H9 (cell line): ENCODE data around the gene DDC. TPM values are rescaled to one million over a fixed set of nuclear protein-coding genes. Genes with fewer than 3 reads are reported as not detected.

Experiments used
- DNase-seq: peaks from one replicate; pipeline ENCODE4 v3.0.0-alpha.2; 2017
- H2AFZ ChIP-seq: one replicate; pipeline ENCODE4 v1.6.1; 2013; ENCODE audit warnings: mild to moderate bottlenecking, low read length, control low read depth, moderate library complexity
- H2AK5ac ChIP-seq: 2 replicates; pipeline ENCODE4 v1.6.1; 2013; ENCODE audit warnings: low read length, control low read depth, mixed read lengths; ENCODE audit not compliant: insufficient read length
- H2BK120ac ChIP-seq: one replicate; pipeline ENCODE4 v1.6.1; 2013; ENCODE audit warnings: low read depth, mild to moderate bottlenecking, low read length, control low read depth, inconsistent platforms; ENCODE audit not compliant: poor library complexity, severe bottlenecking
- H2BK12ac ChIP-seq: 2 replicates; pipeline ENCODE4 v1.6.1; 2013; ENCODE audit warnings: low read length, control low read depth, mixed read lengths, low read depth; ENCODE audit not compliant: insufficient read length
- H2BK15ac ChIP-seq: 2 replicates; pipeline ENCODE4 v1.6.1; 2013; ENCODE audit warnings: low read depth, low read length, control low read depth
- H2BK20ac ChIP-seq: one replicate; pipeline ENCODE4 v1.6.1; 2013; ENCODE audit warnings: low read depth, mild to moderate bottlenecking, low read length, control low read depth, inconsistent platforms; ENCODE audit not compliant: poor library complexity, severe bottlenecking
- H2BK5ac ChIP-seq: 2 replicates; pipeline ENCODE4 v1.6.1; 2013; ENCODE audit warnings: low read length, control low read depth, mixed read lengths; ENCODE audit not compliant: insufficient read length
- H3K14ac ChIP-seq: 2 replicates; pipeline ENCODE4 v1.6.1; 2013; ENCODE audit warnings: low read length, control low read depth; ENCODE audit not compliant: insufficient read depth
- H3K18ac ChIP-seq: 2 replicates; pipeline ENCODE4 v1.6.1; 2013; ENCODE audit warnings: low read depth, mild to moderate bottlenecking, mixed read lengths, low read length, control low read depth; ENCODE audit not compliant: insufficient read length
- H3K23ac ChIP-seq: 2 replicates; pipeline ENCODE4 v1.6.1; 2013; ENCODE audit warnings: low read length, control low read depth, mixed read lengths, low read depth; ENCODE audit not compliant: insufficient read length
- H3K23me2 ChIP-seq: 2 replicates; pipeline ENCODE4 v1.6.1; 2013; ENCODE audit warnings: low read depth, mild to moderate bottlenecking, mixed read lengths, low read length, control low read depth; ENCODE audit not compliant: insufficient read length, poor library complexity, severe bottlenecking
- H3K27ac ChIP-seq: 2 replicates; pipeline ENCODE4 v1.5.1; 2013; ENCODE audit warnings: low read length, control low read depth, mixed read lengths, low read depth; ENCODE audit not compliant: insufficient read length
- H3K27me3 ChIP-seq: 2 replicates; pipeline ENCODE4 v1.6.1; 2013; ENCODE audit warnings: low read length, control low read depth, inconsistent platforms; ENCODE audit not compliant: insufficient read depth
- H3K4ac ChIP-seq: 2 replicates; pipeline ENCODE4 v1.6.1; 2013; ENCODE audit warnings: low read depth, mild to moderate bottlenecking, control low read depth, inconsistent platforms, low read length, moderate library complexity
- H3K4me1 ChIP-seq: 2 replicates; pipeline ENCODE4 v1.6.1; 2013; ENCODE audit warnings: low read length, control low read depth, inconsistent platforms; ENCODE audit not compliant: insufficient read depth
- H3K4me2 ChIP-seq: 2 replicates; pipeline ENCODE4 v1.6.1; 2013; ENCODE audit warnings: low read length, control low read depth, mixed read lengths; ENCODE audit not compliant: insufficient read length, insufficient read depth
- H3K56ac ChIP-seq: 2 replicates; pipeline ENCODE4 v1.6.1; 2013; ENCODE audit warnings: low read depth, mild to moderate bottlenecking, mixed read lengths, low read length, control low read depth; ENCODE audit not compliant: insufficient read length
- H3K79me1 ChIP-seq: 2 replicates; pipeline ENCODE4 v1.6.1; 2013; ENCODE audit warnings: low read depth, mild to moderate bottlenecking, moderate library complexity, low read length, control low read depth, inconsistent platforms; ENCODE audit not compliant: insufficient read depth, poor library complexity, severe bottlenecking
- H3K79me2 ChIP-seq: 2 replicates; pipeline ENCODE4 v1.6.1; 2013; ENCODE audit warnings: low read length, control low read depth, inconsistent platforms; ENCODE audit not compliant: insufficient read depth
- H3K9ac ChIP-seq: 2 replicates; pipeline ENCODE4 v1.6.1; 2013; ENCODE audit warnings: low read length, control low read depth, mixed read lengths; ENCODE audit not compliant: insufficient read length; ENCODE audit errors: extremely low read depth
- H3K9me3 ChIP-seq: one replicate; pipeline ENCODE4 v1.6.1; 2013; ENCODE audit warnings: low read depth, low read length, inconsistent platforms; ENCODE audit not compliant: control insufficient read depth
- H3T11ph ChIP-seq: one replicate; pipeline ENCODE4 v1.6.1; 2013; ENCODE audit warnings: mild to moderate bottlenecking, low read length, control low read depth, inconsistent platforms
- H4K20me1 ChIP-seq: one replicate; pipeline ENCODE4 v1.6.1; 2013; ENCODE audit not compliant: control insufficient read depth, insufficient read length, insufficient read depth
- H4K5ac ChIP-seq: 2 replicates; pipeline ENCODE4 v1.6.1; 2013; ENCODE audit warnings: low read depth, mild to moderate bottlenecking, mixed read lengths, low read length, control low read depth; ENCODE audit not compliant: insufficient read length
- H4K8ac ChIP-seq: replicated peaks from 2 replicates; pipeline ENCODE4 v1.6.1; 2013; ENCODE audit warnings: low read length, control low read depth, mixed read lengths, low read depth; ENCODE audit not compliant: insufficient read length
- H4K91ac ChIP-seq: 2 replicates; pipeline ENCODE4 v1.6.1; 2013; ENCODE audit warnings: low read depth, mild to moderate bottlenecking, moderate library complexity, mixed read lengths, low read length, control low read depth; ENCODE audit not compliant: insufficient read length
- H3K27ac Mint-ChIP-seq, 3 experiments: 2 replicates in 2 of 3; 3 replicates in 1 of 3; pipeline ENCODE4 v1.8.0; 2020 to 2021; ENCODE audit warnings: mixed read lengths in 3 of 3, mild to moderate bottlenecking in 1 of 3, moderate library complexity in 1 of 3
- H3K27me3 Mint-ChIP-seq: 2 replicates; pipeline ENCODE4 v1.8.0; 2021; ENCODE audit warnings: low read depth, mild to moderate bottlenecking, moderate library complexity, mixed read lengths
- H3K36me3 Mint-ChIP-seq, 3 experiments: 2 replicates in 2 of 3; 3 replicates in 1 of 3; pipeline ENCODE4 v1.8.0; 2020 to 2021; ENCODE audit warnings: low read depth in 3 of 3, mixed read lengths in 3 of 3; ENCODE audit not compliant: insufficient read depth in 1 of 3
- H3K4me1 Mint-ChIP-seq, 2 experiments: 2 replicates each; pipeline ENCODE4 v1.8.0; 2020; ENCODE audit warnings: mixed read lengths in 2 of 2
- H3K4me3 Mint-ChIP-seq, 2 experiments: 2 replicates in 1 of 2; 3 replicates in 1 of 2; pipeline ENCODE4 v1.8.0; 2020 to 2021; ENCODE audit warnings: mild to moderate bottlenecking in 2 of 2, mixed read lengths in 2 of 2, moderate library complexity in 1 of 2
- H3K9me3 Mint-ChIP-seq, 2 experiments: 2 replicates in 1 of 2; 3 replicates in 1 of 2; pipeline ENCODE4 v1.8.0; 2020; ENCODE audit warnings: mild to moderate bottlenecking in 2 of 2, mixed read lengths in 2 of 2, moderate library complexity in 1 of 2
- CTCF ChIP-seq: fragments of 200-600 bp; sonication (generic); conservative IDR thresholded peaks from 3 replicates; pipeline ENCODE4 v1.8.0; 2021; ENCODE audit warnings: antibody characterized with exemption, mild to moderate bottlenecking
- WGBS: extraction: QIAGEN DNeasy Blood & Tissue Kit; methylation state at CpG from one replicate; pipeline ENCODE4 v1.1.7; 2013; ENCODE audit warnings: missing lambda C conversion rate, low lambda C conversion rate, mixed read lengths; ENCODE audit not compliant: insufficient read length; ENCODE audit errors: extremely low coverage; 5-methylcytosine and 5-hydroxymethylcytosine counted together
- total RNA-seq: library from RNA; stranded (reverse); gene quantifications from 2 replicates; pipeline ENCODE4 v1.2.1, GENCODE V29; 2021

The DDC gene
- total RNA-seq, 1 experiment from 2014 or later = not detected

GRCh38 chr7:50567715-50568261, 2.6 kb upstream of the DDC start:
- no peaks in the 10 kb centered on the region for H4K20me1 ChIP-seq
- H3K27me3 ChIP-seq = no peaks in the 10 kb centered on the region
- no peak overlapping the region for H2BK120ac ChIP-seq
- H3K27ac Mint-ChIP-seq = no peak overlapping the region; a peak in 1 of 7 replicates
- no peak overlapping the region for H2BK5ac ChIP-seq
- no peak overlapping the region for H4K5ac ChIP-seq
- H3K27ac ChIP-seq = no peak overlapping the region
- no peak overlapping the region for H3T11ph ChIP-seq
- no peak overlapping the region; the same call in 1 of the 2 replicates for H3K14ac ChIP-seq
- H3K27me3 Mint-ChIP-seq = peaks cover 14% of the 10 kb centered on the region
- no peaks in the 10 kb centered on the region for H3K23me2 ChIP-seq
- no peaks in the 10 kb centered on the region for H3K9me3 ChIP-seq
- no peak overlapping the region for H2AK5ac ChIP-seq
- no peaks in the 10 kb centered on the region for H3K79me1 ChIP-seq
- peaks cover 11 to 19% (median 17%) of the 10 kb centered on the region in 3 experiments; a peak in 6 of 7 replicates for H3K36me3 Mint-ChIP-seq
- H3K4me3 Mint-ChIP-seq = no peak overlapping the region
- no peak overlapping the region for H4K91ac ChIP-seq
- WGBS = no CpG with 5 or more reads among the region's 6 CpGs
- H4K8ac ChIP-seq = no peak overlapping the region
- peaks cover 26 to 31% of the 10 kb centered on the region in 2 experiments for H3K9me3 Mint-ChIP-seq
- H2BK12ac ChIP-seq = no peak overlapping the region
- H2BK20ac ChIP-seq = no peak overlapping the region
- H2BK15ac ChIP-seq = no peak overlapping the region
- H3K18ac ChIP-seq = no peak overlapping the region
- TF ChIP-seq CTCF = no peak
- H3K4me2 ChIP-seq = no peak overlapping the region
- H3K23ac ChIP-seq = no peak overlapping the region
- no peak overlapping the region for H2AFZ ChIP-seq
- H3K79me2 ChIP-seq = no peaks in the 10 kb centered on the region
- DNase-seq = no peak
- H3K4me1 ChIP-seq = no peaks in the 10 kb centered on the region
- H3K4ac ChIP-seq = no peak overlapping the region
- peaks cover 0 to 6% of the 10 kb centered on the region in 2 experiments; a peak in 2 of 4 replicates for H3K4me1 Mint-ChIP-seq
- H3K56ac ChIP-seq = no peak overlapping the region
- no peak overlapping the region for H3K9ac ChIP-seq
